H1 (cell line): Measurements from ENCODE around the gene ZNF223. TPM values are rescaled to one million over a fixed set of nuclear protein-coding genes. Genes with fewer than 3 reads are reported as not detected.

Experiments used
- CTCF ChIA-PET: fragments of 300-600 bp; sonication (Branson Sonifier 250); formaldehyde crosslinking; loops from one replicate; lab custom pipeline; 2021; ENCODE audit not compliant: partially characterized antibody; lab: Charles Lee
- POLR2A ChIA-PET: fragments of 300-600 bp; sonication (Branson Sonifier 250); formaldehyde crosslinking; loops from one replicate; lab custom pipeline; 2021; ENCODE audit warnings: inconsistent platforms; ENCODE audit not compliant: partially characterized antibody; lab: Charles Lee
- DNase-seq, 2 experiments: peaks; one replicate each; pipeline versions ENCODE4 v3.0.0 to v3.0.0-alpha.2; 2010 to 2022; ENCODE audit warnings: low spot score in 2 of 2, low read depth in 1 of 2, mixed read lengths in 1 of 2
- FAIRE-seq: peaks from 2 replicates; lab custom pipeline; 2011; peaks lifted over from hg19 to GRCh38; lab: Jason Lieb, UNC
- H2AFZ ChIP-seq: 2 replicates; pipeline ENCODE4 v1.8.1; 2012; ENCODE audit warnings: low read length, inconsistent platforms
- H2AK5ac ChIP-seq: 2 replicates; pipeline ENCODE4 v1.6.1; 2013; ENCODE audit warnings: low read depth, low read length
- H2BK120ac ChIP-seq: replicated peaks from 2 replicates; pipeline ENCODE3; 2013; ENCODE audit warnings: low read depth, low read length, inconsistent platforms
- H2BK12ac ChIP-seq: 2 replicates; pipeline ENCODE4 v1.6.1; 2013; ENCODE audit warnings: low read depth, low read length
- H2BK15ac ChIP-seq: 2 replicates; pipeline ENCODE4 v1.6.1; 2013; ENCODE audit warnings: low read length
- H2BK20ac ChIP-seq: 2 replicates; pipeline ENCODE4 v1.6.1; 2013; ENCODE audit warnings: low read length
- H2BK5ac ChIP-seq: 2 replicates; pipeline ENCODE4 v1.6.1; 2013; ENCODE audit warnings: low read depth, low read length
- H3K14ac ChIP-seq: 2 replicates; pipeline ENCODE4 v1.6.1; 2013; ENCODE audit warnings: inconsistent platforms; ENCODE audit not compliant: insufficient read length
- H3K18ac ChIP-seq: 2 replicates; pipeline ENCODE4 v1.6.1; 2013; ENCODE audit warnings: low read length; ENCODE audit errors: extremely low read depth
- H3K23ac ChIP-seq: 2 replicates; pipeline ENCODE4 v1.6.1; 2013; ENCODE audit warnings: inconsistent platforms; ENCODE audit not compliant: insufficient read length
- H3K23me2 ChIP-seq: 2 replicates; pipeline ENCODE4 v1.6.1; 2013; ENCODE audit warnings: low read depth, low read length
- H3K27ac ChIP-seq: 2 replicates; pipeline ENCODE4 v1.6.1; 2011; ENCODE audit warnings: low read depth, low read length, inconsistent platforms
- H3K27me3 ChIP-seq, 4 experiments: replicated peaks in 1 of 4; 1 replicate in 1 of 4; 2 replicates in 3 of 4; pipeline versions ENCODE4 v1.6.1 to v1.8.1; 2011 to 2013; ENCODE audit warnings: low read length in 3 of 4, mild to moderate bottlenecking in 3 of 4, inconsistent platforms in 2 of 4, mixed read lengths in 2 of 4, moderate library complexity in 1 of 4; ENCODE audit not compliant: control insufficient read depth in 3 of 4, insufficient read depth in 3 of 4; ENCODE audit errors: extremely low read depth in 1 of 4
- H3K36me3 ChIP-seq, 4 experiments: 2 replicates each; pipeline versions ENCODE4 v1.6.1 to v1.8.1; 2011 to 2013; ENCODE audit warnings: mild to moderate bottlenecking in 4 of 4, low read length in 3 of 4, moderate library complexity in 2 of 4, control low read depth in 1 of 4, inconsistent platforms in 1 of 4; ENCODE audit not compliant: insufficient read depth in 4 of 4, control insufficient read depth in 2 of 4
- H3K4ac ChIP-seq: replicated peaks from 2 replicates; pipeline ENCODE3; 2013; ENCODE audit warnings: low read length, low read depth, mixed read lengths, inconsistent platforms; ENCODE audit not compliant: insufficient read length
- H3K4me1 ChIP-seq, 4 experiments: replicated peaks in 1 of 4; 1 replicate in 1 of 4; 2 replicates in 3 of 4; pipeline versions ENCODE4 v1.6.1 to v1.8.1; 2011 to 2013; ENCODE audit warnings: low read length in 3 of 4, inconsistent platforms in 2 of 4, mixed read lengths in 1 of 4; ENCODE audit not compliant: insufficient read depth in 4 of 4, control insufficient read depth in 3 of 4
- H3K4me2 ChIP-seq, 2 experiments: 2 replicates each; pipeline versions ENCODE4 v1.6.1 to v1.8.1; 2011 to 2013; ENCODE audit warnings: low read depth in 2 of 2, low read length in 2 of 2, control low read depth in 1 of 2, inconsistent platforms in 1 of 2, mild to moderate bottlenecking in 1 of 2; ENCODE audit not compliant: insufficient read depth in 1 of 2
- H3K4me3 ChIP-seq, 4 experiments: fragments of 200-600, 300-600 bp in 1 of 4; sonication (generic), shearing (Covaris generic), sonication (Bioruptor Twin) in 1 of 4; 2 replicates each; pipeline versions ENCODE4 v1.5.1 to v1.8.1; 2011 to 2016; ENCODE audit warnings: low read length in 4 of 4, low read depth in 3 of 4, control low read depth in 2 of 4, inconsistent platforms in 2 of 4, mild to moderate bottlenecking in 2 of 4, mixed read lengths in 1 of 4, moderate library complexity in 1 of 4; ENCODE audit not compliant: insufficient read depth in 2 of 4; ENCODE audit errors: extremely low read depth in 1 of 4
- H3K56ac ChIP-seq: replicated peaks from 2 replicates; pipeline ENCODE3; 2013; ENCODE audit warnings: low read depth, mild to moderate bottlenecking, mixed read lengths, low read length, inconsistent platforms; ENCODE audit not compliant: insufficient read length
- H3K79me1 ChIP-seq: 2 replicates; pipeline ENCODE4 v1.6.1; 2013; ENCODE audit warnings: low read depth, low read length, control low read depth
- H3K79me2 ChIP-seq, 2 experiments: 2 replicates each; pipeline versions ENCODE4 v1.6.1 to v1.8.1; 2012 to 2013; ENCODE audit warnings: low read length in 2 of 2, mild to moderate bottlenecking in 2 of 2, inconsistent platforms in 1 of 2; ENCODE audit not compliant: insufficient read depth in 2 of 2, control insufficient read depth in 1 of 2
- H3K9ac ChIP-seq, 4 experiments: replicated peaks in 1 of 4; 1 replicate in 1 of 4; 2 replicates in 3 of 4; pipeline versions ENCODE4 v1.6.1 to v1.8.1; 2011 to 2013; ENCODE audit warnings: low read depth in 3 of 4, low read length in 3 of 4, control low read depth in 2 of 4, mild to moderate bottlenecking in 2 of 4, moderate library complexity in 2 of 4, inconsistent platforms in 1 of 4; ENCODE audit errors: extremely low read depth in 1 of 4
- H3K9me3 ChIP-seq, 2 experiments: 2 replicates each; pipeline versions ENCODE4 v1.6.1 to v1.8.1; 2012 to 2013; ENCODE audit warnings: mild to moderate bottlenecking in 2 of 2, moderate library complexity in 2 of 2, control low read depth in 1 of 2, inconsistent platforms in 1 of 2, low read depth in 1 of 2, low read length in 1 of 2, mixed read lengths in 1 of 2; ENCODE audit not compliant: insufficient read depth in 2 of 2
- H4K20me1 ChIP-seq, 2 experiments: replicated peaks in 1 of 2; 2 replicates each; pipeline versions ENCODE3 to v1.8.1; 2011 to 2013; ENCODE audit warnings: inconsistent platforms in 2 of 2, low read length in 2 of 2, mild to moderate bottlenecking in 1 of 2; ENCODE audit not compliant: insufficient read depth in 2 of 2, control insufficient read depth in 1 of 2
- H4K5ac ChIP-seq: 2 replicates; pipeline ENCODE4 v1.6.1; 2013; ENCODE audit warnings: low read length, low read depth, mixed read lengths, inconsistent platforms; ENCODE audit not compliant: insufficient read length
- H4K8ac ChIP-seq: 2 replicates; pipeline ENCODE4 v1.8.0; 2013; ENCODE audit warnings: mild to moderate bottlenecking, moderate library complexity, low read length, inconsistent platforms; ENCODE audit not compliant: insufficient read depth; ENCODE audit errors: extremely low read depth
- H4K91ac ChIP-seq: replicated peaks from 2 replicates; pipeline ENCODE3; 2013; ENCODE audit warnings: low read length, mixed read lengths, inconsistent platforms; ENCODE audit not compliant: insufficient read length
- PHF8 ChIP-seq: fragments of 200-600 bp; sonication (generic); conservative IDR thresholded peaks from 2 replicates; pipeline ENCODE4 v1.7.1; 2012; ENCODE audit warnings: low read depth, mild to moderate bottlenecking, inconsistent platforms, low read length, moderate library complexity
- SRF ChIP-seq: IDR thresholded peaks from 2 replicates; pipeline ENCODE4 v1.6.1; 2011; ENCODE audit warnings: mild to moderate bottlenecking, low read depth, low read length, moderate library complexity
- TEAD4 ChIP-seq: IDR thresholded peaks from 2 replicates; pipeline ENCODE4 v1.6.1; 2012; ENCODE audit warnings: low read depth, low read length, inconsistent platforms, mixed read lengths
- WGBS, 2 experiments: shearing (Covaris generic) in 1 of 2; methylation state at CpG; one replicate each; pipeline versions ENCODE4 v1.1.6 to v1.1.7; 2013 to 2015; ENCODE audit warnings: low lambda C conversion rate in 2 of 2, mixed read lengths in 2 of 2, inconsistent platforms in 1 of 2, low coverage in 1 of 2, missing lambda C conversion rate in 1 of 2; ENCODE audit not compliant: insufficient replicate concordance in 2 of 2, insufficient coverage in 1 of 2, insufficient read length in 1 of 2; ENCODE audit errors: extremely low coverage in 1 of 2, missing lambda C conversion rate in 1 of 2; 5-methylcytosine and 5-hydroxymethylcytosine counted together
- polyA plus RNA-seq, 7 experiments: library from polyadenylated mRNA; depleted of rRNA in 3 of 7; stranded (reverse) in 5 of 7; unstranded in 2 of 7; fragments of >200 nt in 5 of 7; fragments of 200-250 nt in 2 of 7; gene quantifications; 1 replicate in 5 of 7; 2 replicates in 1 of 7; 4 replicates in 1 of 7; pipeline versions ENCODE4 v1.2.1 to v1.2.3, GENCODE V29; 2011 to 2013; ENCODE audit warnings: missing spikeins in 2 of 7, mixed read lengths in 2 of 7
- total RNA-seq: library from RNA; stranded (reverse); fragmentation: NEBNext Ultra II Directional; extraction: Animal tissue kit (Norgen Biotek cat#: 25700); gene quantifications from 2 replicates; pipeline ENCODE4 v1.2.1, GENCODE V29; 2021

ZNF223 gene
- total and polyA plus RNA-seq, 2 of the 8 experiments (the other 6 are each of a cell fraction or from before 2014, with no cell fraction given), result 1.7 to 4.3 TPM

GRCh38 chr19:44112802-44113137 lies 60.9 kb downstream of the ZNF223 start:
- H3K27me3 ChIP-seq, result no peaks in the 10 kb centered on the region
- H3K23ac ChIP-seq, result no peak overlapping the region
- H4K8ac ChIP-seq, result peak overlapping the region; percentile 42; the same call in 1 of the 2 replicates
- H4K20me1 ChIP-seq, result no peaks in the 10 kb centered on the region
- H3K23me2 ChIP-seq, result peaks cover 4% of the 10 kb centered on the region; the same call in 1 of the 2 replicates
- no peak overlapping the region for H2BK15ac ChIP-seq
- CTCF ChIA-PET, result interaction anchor here (0.9 kb wide), 1 partner anchor 62 kb away, joined by 5 read pairs; no protein-coding TSS in a partner anchor
- H2BK20ac ChIP-seq, result no peak overlapping the region
- no peak overlapping the region; the same call in 1 of the 2 replicates for H2BK12ac ChIP-seq
- peaks cover 15 to 17% of the 10 kb centered on the region in 2 experiments for H3K9me3 ChIP-seq
- H3K4me1 ChIP-seq, result no peaks in the 10 kb centered on the region
- FAIRE-seq (no peak), DNase-seq (no peak)
- 0 out of 2 replicates have a peak overlapping the region, but pooled peaks have one; percentile 8 for H2BK5ac ChIP-seq
- H4K91ac ChIP-seq, result no peak overlapping the region
- H3K9ac ChIP-seq, result peak overlapping the region in 3 of 4 experiments; percentile 62 to 93 (median 81); a peak in 6 of 7 replicates
- peaks cover 0 to 18% (median 5%) of the 10 kb centered on the region in 4 experiments; a peak in 5 of 8 replicates for H3K36me3 ChIP-seq
- peak; percentile 32; the same call in 1 of the 2 replicates for TF ChIP-seq PHF8
- no peak for TF ChIP-seq SRF
- no peak for TF ChIP-seq TEAD4
- WGBS, 2 experiments, result 1% methylated on average over 11 of the region's 11 CpGs; no CpG with 5 or more reads in 1 of the 2 experiments
- no peak overlapping the region for H4K5ac ChIP-seq
- peak overlapping the region; percentile 63; the same call in 1 of the 2 replicates for H2AFZ ChIP-seq
- H2BK120ac ChIP-seq, result no peak overlapping the region
- H3K14ac ChIP-seq, result no peak overlapping the region
- H3K56ac ChIP-seq, result no peak overlapping the region
- H3K79me1 ChIP-seq, result no peaks in the 10 kb centered on the region; the same call in 1 of the 2 replicates
- POLR2A ChIA-PET, result interaction anchor here (0.9 to 3.8 kb wide), 10 partner anchors 18 to 387 kb away, joined by 3 to 27 read pairs (median 5); partner anchors contain the start of genes ZNF180, ZNF223, ZNF224 and ZNF226
- H3K4ac ChIP-seq, result no peak overlapping the region
- peak overlapping the region; percentile 80 to 100 (median 95) for H3K4me3 ChIP-seq
- peaks cover 0 to 14% of the 10 kb centered on the region in 2 experiments; a peak in 2 of 4 replicates for H3K79me2 ChIP-seq
- no peak overlapping the region; the same call in 1 of the 2 replicates for H2AK5ac ChIP-seq
- peak overlapping the region; percentile 64 to 69 for H3K4me2 ChIP-seq
- H3K18ac ChIP-seq, result no peak overlapping the region
- H3K27ac ChIP-seq, result peak overlapping the region; percentile 56
